ENCODE measurements around the gene H6PD.

GRCh38 chr1:9230869-9231533 lies 3.6 kb upstream of the H6PD start:
- no peak for TF ChIP-seq CTCF (IDR thresholded peaks at IDR 0.05; ENCODE audit: extremely low read depth in 1 of 2, insufficient read depth in 1 of 2, low read depth in 1 of 2, low read length in 2 of 2)
- TF ChIP-seq EZH2 (IDR thresholded peaks at IDR 0.05; ENCODE audit: borderline replicate concordance, low read depth, low read length, severe bottlenecking), result no peak
- no peak for TF ChIP-seq POLR2AphosphoS5 (IDR thresholded peaks at IDR 0.05; ENCODE audit: insufficient read depth, low read depth, low read length)
- no peak for TF ChIP-seq POLR2A (IDR thresholded peaks at IDR 0.05; ENCODE audit: low read depth, low read length)
- TF ChIP-seq, protein P1, sequence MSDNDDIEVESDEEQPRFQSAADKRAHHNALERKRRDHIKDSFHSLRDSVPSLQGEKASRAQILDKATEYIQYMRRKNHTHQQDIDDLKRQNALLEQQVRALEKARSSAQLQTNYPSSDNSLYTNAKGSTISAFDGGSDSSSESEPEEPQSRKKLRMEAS (IDR thresholded peaks at IDR 0.05; ENCODE audit: insufficient read depth, insufficient read length), result no peak
- no peak for TF ChIP-seq MYC (IDR thresholded peaks at IDR 0.05; ENCODE audit: low read depth, low read length)
